A549 (cell line): ENCODE measurements around the gene METTL17.

Source experiments
- CTCF ChIP-seq: fragments of >200 bp; sonication (Bioruptor Twin); formaldehyde crosslinking; IDR thresholded peaks from 3 replicates; pipeline ENCODE4 v1.5.1; 2016
- E2F6 ChIP-seq: IDR thresholded peaks from 2 replicates; pipeline ENCODE4 v1.6.1; 2012; ENCODE audit warnings: low read depth, borderline replicate concordance
- EHMT2 ChIP-seq: fragments of 200-600 bp; sonication (generic); IDR thresholded peaks from 2 replicates; pipeline ENCODE4 v1.6.1; 2016; ENCODE audit warnings: antibody characterized with exemption, low read depth, mild to moderate bottlenecking, moderate library complexity
- EP300 ChIP-seq, 2 experiments: fragments of >200 bp; sonication (Bioruptor Twin); formaldehyde crosslinking; IDR thresholded peaks; 2 replicates in 1 of 2; 3 replicates in 1 of 2; pipeline ENCODE4 v1.6.1; 2016 to 2017
- JUN ChIP-seq, 2 experiments: fragments of >200 bp; sonication (Bioruptor Twin); formaldehyde crosslinking; IDR thresholded peaks; 2 replicates in 1 of 2; 3 replicates in 1 of 2; pipeline ENCODE4 v1.6.1; 2016 to 2017
- KDM1A ChIP-seq: fragments of 200-600 bp; sonication (generic); IDR thresholded peaks from 2 replicates; pipeline ENCODE4 v1.6.1; 2016; ENCODE audit warnings: low read depth, mild to moderate bottlenecking
- PBX3 ChIP-seq: IDR thresholded peaks from 2 replicates; pipeline ENCODE4 v1.6.1; 2012
- POLR2A ChIP-seq: IDR thresholded peaks from 2 replicates; pipeline ENCODE4 v1.6.1; 2012; ENCODE audit warnings: mild to moderate bottlenecking, low read length
- RARB ChIP-seq: fragments of 250-450 bp; sonication (Bioruptor Pico); IDR thresholded peaks from 2 replicates; pipeline ENCODE4 v1.8.0; 2021; ENCODE audit warnings: mild to moderate bottlenecking, moderate library complexity
- RFX5 ChIP-seq: fragments of 450-650 bp; IDR thresholded peaks from 2 replicates; pipeline ENCODE4 v1.7.1; 2014; ENCODE audit warnings: antibody characterized with exemption, mild to moderate bottlenecking, moderate library complexity
- TFCP2L1 ChIP-seq: fragments of 250-450 bp; sonication (Bioruptor Pico); IDR thresholded peaks from 2 replicates; pipeline ENCODE4 v1.5.0; 2021; ENCODE audit warnings: mild to moderate bottlenecking

GRCh38 chr14:21001218-21001617, 11.4 kb downstream of the METTL17 start:
- TF ChIP-seq JUN (IDR thresholded peaks at IDR 0.05) (no peak), CTCF (no peak), E2F6 (no peak), KDM1A (no peak), PBX3 (no peak), RFX5 (no peak), RARB (no peak), EP300 (IDR thresholded peaks at IDR 0.05) (no peak), TFCP2L1 (CRISPR knock-in tag) (no peak), POLR2A (no peak), EHMT2 (no peak)
